GM21526 (cell line): ENCODE data around the gene PMAIP1.
A peak's percentile ranks its signal among the peaks of the same experiment; 100 is the strongest.
"Not testable (repeated sequence)": the region's sequence is repeated elsewhere in the genome, so short reads cannot be mapped to it uniquely, and the experiment has no call there.

Experiments used
- ATAC-seq: cut with Tn5 transposase; IDR thresholded peaks from one replicate; pipeline ENCODE4 v1.9.1; 2021; ENCODE audit warnings: moderate library complexity; ENCODE audit not compliant: unreplicated experiment, low FRiP score

PMAIP1 gene

DNA sequence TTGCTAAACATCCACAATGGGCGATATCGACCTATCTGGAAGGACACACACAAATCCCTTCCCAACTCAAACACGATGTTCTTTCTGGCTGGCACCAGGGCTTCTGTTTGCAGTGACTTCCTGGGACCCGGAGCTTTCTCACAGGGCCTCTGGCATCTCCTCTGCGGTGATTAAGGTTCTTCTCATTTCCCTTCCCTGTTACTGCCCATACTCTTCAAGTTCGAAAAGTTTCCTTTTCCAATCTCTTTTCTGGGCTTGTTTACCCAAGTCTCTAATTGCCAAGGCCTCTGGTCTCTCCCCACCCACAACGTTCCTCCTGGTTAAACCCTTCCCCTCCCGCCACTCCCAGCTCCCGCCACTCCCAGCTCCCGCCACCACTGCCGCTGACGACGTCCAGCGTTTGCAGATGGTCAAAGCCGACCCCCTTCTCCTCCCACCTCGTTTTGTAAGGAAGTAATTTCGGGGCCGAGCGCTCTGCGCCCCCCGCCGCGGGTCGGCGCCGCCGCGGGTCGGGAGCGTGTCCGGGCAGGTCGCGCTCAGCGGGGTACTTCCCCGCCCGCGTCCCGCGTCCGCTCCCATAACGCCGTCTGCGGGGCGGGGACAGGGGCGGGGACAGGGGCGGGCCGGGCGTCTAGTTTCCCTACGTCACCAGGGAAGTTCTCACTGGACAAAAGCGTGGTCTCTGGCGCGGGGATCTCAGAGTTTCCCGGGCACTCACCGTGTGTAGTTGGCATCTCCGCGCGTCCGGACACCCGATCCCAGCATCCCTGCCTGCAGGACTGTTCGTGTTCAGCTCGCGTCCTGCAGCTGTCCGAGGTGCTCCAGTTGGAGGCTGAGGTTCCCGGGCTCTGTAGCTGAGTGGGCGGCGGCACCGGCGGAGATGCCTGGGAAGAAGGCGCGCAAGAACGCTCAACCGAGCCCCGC lies at the start of gene PMAIP1:
Gene PMAIP1, plus strand, starts transcription at position 699 of the 924 bp plus-strand sequence. Its CDS starts 182 bp downstream, at position 881.
- ATAC-seq = peak; percentile 68

DNA sequence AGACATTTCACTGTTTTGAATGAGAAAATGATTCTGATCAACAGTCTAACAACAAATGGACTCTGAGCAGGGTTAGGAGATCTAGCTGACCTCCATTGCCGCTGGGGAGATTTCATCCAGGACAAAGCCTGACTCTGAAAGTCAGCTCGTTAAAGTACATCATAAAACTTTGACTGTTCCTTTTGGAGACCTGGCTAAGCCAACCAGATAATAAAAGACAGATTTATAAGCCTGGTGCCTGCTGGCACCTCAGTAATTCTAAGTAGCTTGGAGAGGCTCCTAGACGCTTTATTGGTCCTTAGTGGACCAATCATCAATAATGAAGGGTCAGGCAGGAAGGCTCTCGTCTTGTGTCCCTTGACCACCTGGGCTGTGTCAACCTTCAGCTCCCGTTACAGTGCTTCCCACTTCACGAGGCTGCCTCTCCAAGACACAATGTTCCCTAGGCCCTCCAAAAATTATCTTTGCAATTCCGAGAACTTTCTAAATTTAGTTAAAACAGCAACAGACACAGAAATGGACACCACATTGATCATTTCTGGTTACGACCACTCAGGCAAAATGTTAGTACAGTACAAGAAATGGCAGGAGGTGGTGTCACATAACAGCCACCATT lies 47.9 kb upstream of the PMAIP1 start:
- ATAC-seq = no peak

DNA sequence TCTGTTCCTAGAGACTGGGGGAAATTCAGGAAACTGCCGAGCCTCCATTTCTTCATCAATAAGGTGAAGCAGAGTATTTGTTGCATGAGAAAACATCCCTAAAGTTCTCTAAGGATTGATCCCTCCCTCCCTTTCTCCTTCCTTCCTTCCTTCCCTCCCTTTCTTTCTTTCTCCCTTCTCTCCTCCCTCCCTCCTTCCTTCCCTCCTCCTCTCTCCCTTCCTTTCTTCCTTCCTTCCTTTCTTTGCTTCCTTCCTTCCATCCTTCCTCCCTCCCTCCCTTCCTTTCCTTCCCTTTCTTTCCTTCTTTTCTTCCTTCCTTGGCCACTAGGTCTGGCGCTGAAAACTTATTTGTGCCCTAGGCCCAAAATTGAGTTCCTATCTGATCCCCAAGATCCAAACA lies 47.2 kb upstream of the PMAIP1 start:
- no peak for ATAC-seq

DNA sequence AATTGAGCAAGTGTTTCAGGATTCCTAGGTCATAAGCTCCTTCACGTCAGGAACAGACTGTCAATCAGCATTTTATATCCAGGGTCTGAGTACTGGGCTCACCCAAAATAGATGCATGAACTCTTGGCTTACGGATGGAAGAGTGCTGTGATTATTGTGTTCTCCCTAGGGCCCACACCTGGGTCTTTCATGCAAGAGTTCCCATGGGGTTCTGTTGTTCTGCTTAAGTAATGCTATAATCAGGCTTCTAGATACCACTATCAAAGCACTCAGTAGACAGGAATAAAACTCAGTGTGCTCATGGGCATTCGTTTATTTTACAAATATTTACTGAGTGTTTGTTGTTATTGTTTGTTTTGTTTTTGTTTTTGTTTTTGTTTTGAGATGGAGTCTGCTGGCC lies 46.4 kb upstream of the PMAIP1 start:
- ATAC-seq = no peak

DNA sequence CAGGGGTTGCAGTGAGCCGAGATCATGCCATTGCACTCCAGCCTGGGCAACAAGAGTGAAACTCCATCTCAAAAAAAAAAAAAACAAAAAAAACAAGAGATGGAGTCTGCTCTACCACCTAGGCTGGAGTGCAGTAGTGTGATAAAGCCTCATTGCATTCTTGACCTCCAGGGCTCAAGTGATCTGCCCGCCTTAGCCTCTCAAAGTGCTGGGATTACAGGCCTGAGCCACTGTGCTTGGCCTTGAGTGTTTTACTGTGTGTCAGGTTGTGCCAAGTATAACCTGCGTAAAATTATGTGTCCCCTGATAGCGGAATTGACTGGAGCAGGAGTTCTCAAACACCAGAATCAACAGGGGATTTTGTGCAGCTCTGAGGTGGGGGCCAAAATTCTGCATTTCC lies 45.8 kb upstream of the PMAIP1 start:
- ATAC-seq = not testable (repeated sequence)

DNA sequence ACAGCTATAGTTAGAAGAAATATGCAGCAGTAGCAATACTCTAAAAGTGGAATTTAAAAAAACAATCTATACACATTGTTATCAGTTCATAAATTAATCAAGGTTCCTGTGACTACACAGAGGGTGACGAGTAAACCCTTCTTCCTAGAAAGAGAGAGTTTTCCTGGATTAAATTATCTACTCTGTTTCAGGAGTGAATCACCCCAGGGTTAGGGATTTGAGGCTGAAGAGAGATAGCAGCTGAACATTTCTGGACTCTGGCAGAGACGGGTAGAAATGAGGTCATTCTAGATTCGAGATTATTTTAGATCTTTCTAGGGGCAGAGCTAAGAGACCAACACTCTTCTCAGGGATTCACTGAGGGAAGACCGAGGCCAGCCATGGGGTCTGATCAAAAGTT lies 38.8 kb upstream of the PMAIP1 start:
- no peak for ATAC-seq

DNA sequence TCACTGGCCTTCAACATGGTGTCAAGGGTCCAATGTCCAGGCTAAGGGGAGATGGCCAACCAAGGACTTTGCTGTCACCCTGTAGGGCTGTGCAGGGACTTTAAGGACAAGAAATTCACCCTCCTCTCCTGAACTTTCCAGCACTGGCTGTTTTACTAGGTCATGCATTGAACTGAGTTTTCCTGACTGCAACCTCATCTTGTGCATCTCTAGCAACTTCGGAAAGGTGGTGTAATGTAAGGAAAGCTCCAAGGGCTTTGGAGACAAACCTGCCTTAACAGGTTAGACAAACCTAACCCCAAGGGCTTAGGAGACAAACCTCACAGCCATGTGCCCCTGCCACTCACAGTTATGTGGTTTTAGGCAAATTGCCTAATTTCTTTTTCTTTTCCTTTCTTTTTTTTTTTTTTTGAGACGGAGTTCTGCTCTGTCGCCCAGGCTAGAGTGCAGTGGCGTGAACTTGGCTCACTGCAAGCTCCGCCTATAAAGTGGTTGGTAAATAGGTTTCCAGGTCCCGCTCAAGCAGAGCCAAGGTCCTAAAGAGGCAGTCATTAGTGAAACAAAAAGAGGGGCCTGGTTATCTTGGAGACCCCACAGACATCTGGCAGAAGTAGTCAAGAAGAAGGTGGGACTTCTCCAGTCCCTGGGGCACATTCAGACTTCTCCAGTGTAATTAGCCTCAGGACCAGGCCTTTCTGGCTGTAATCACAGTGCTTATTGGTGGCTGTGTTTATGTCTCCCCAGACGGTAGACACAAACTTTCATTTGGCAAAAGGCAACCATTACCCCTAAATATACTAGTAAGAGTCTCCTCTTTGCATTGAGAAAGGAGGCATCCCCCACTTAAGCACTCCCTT lies 37.6 kb upstream of the PMAIP1 start:
- peak; percentile 81 for ATAC-seq

DNA sequence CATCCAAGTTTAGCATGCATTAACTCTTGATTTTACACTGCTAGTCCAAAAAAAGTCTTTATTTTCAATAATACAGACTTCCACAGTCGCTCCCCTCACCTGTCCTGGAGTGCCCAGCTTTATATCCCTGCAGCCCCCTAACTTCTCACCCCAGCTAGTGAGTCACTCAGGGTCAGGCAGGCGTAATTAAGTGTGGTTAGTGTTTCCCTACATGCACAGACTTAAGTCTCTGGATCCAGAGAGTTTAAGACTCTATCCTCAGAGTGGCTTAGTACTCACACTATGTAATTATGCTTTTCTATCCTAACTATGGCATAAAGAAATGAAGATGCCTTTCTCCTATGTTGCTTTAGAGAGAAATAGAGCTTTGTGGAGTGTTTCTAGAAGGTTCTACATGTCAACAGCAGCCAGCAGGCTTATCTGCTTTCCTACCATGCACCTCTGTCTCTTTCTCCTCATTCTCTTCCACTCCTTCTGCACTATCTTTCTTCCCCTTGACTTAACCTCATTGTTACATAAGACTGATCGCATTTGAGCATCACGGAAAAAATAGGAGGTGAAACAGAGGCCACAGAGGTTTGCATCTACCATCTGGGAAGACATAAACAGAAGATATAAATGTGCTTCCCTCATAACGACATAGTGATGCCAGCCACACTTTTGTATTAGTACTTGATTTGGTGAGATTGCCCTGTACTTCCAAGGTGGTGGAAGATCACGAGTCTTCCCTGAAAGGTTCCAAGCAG lies 34.4 kb upstream of the PMAIP1 start:
- ATAC-seq = no peak

DNA sequence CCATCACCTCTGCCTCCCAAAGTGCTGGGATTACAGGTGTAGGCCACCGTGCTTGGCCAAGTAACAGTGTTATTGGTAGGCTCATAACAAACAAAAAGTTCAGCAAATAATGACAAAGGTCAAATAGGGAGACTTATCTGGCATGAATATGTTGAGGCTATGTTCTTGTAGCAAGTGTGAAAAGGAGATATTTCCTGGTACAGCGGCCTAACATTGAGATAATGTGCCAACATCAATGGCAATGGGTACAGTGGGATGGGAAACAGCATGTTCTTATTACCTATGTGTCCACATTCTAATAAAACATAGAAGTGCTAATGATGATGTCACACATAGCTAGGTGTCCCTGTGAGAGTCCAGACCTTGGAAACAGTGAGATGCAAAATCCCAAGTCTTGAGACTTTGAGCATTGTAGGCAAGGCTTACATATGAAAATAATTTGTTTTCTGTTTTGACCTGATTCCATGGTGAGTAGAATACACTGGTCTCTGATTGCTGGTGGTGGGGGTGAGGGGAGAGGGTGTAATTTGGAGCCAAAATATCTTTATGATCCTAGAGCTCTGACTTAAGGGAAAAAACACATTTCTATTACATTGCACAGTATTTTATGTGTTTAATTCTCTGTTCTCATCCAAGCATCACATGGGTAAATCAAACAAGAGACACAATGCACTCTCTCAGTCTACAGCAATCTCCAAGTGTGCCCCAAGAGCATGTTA lies 33.1 kb upstream of the PMAIP1 start:
- no peak for ATAC-seq

DNA sequence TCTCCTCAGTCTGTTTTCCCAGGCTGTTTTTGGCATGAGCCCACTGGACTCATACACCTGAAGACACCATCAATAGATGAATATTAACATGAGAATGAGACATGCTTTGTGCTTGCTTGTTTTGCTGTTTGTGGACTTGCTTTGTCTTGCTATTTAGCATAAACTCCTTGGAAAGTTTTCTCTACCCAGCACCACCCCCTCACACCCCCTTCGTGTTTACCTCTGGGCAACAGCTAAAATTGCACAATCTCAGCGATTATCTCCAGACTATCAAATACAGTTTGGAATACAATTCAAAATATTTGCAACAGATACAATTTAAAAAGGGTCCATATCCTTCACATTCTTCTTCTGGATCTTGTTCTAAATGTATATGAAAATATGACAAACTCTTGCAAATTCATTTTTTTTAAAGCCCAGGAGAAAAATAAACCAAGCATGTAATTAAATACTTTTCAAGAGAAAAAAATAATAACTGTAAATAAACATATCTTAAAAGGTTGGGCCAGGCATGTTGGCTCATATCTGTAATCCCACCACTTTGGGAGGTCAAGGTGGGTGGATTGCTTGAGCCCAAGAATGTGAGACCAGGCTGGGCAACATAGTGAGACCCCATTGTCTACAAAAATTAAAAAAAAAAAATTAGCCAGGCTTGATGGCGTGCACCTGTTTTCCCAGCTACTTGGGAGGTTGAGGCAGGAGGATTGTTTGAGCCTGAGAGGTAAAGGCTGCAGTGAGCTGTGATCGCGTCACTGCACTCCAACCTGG lies 32.3 kb upstream of the PMAIP1 start:
- no peak for ATAC-seq

DNA sequence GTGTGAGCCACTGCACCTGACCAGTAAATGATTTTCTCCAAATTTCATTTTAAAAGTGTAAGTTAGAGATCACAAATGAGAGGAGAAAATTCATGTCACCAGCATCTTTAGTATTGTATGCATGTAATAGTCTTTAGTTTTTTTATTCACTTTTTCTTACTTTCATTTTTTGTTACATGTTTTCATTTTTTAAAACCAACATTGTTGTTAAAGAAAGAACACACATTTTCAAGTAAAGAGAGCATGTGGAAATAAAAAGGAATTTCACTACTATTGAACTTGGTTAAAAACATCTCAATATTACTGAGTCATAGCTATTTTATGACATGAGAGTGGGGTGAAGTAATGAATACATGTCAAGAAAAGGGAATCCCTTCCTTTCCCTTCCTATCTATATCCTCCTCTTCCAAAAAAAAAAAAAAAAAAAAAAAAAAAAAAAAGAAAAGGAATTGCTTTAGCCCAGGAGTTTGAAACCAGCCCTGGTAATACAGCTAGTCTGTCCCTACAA lies 29.1 kb upstream of the PMAIP1 start:
- ATAC-seq = no peak

DNA sequence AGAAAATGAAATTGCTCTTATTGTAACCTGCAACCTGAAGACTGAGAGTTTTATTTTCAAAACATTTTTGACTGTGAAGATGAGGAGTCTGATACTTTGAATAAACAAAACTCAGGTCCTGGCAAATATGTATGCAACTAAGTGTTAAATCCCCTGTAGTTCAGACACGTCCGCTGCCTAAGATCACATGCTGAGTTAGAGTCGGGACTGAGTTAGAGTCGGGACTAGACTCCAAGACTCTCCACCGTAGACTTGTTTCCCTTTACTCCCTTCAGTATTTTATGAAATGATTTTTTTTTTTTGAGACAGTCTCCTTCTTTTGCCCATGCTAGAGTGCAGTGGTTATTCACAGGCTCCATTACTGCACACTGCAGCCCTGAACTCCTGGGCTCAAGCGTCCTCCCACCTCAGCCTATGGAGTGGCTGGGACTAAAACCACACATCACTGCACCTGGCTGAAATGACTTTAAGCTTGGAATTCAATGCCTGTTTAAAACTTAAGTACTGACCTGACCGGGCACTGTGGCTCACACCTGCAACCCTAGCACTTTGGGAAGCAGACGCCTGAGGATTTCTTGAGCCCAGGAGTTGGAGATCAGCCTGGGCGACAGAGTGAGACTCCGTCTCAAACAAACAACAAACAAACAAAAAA lies 28.0 kb upstream of the PMAIP1 start:
- ATAC-seq = no peak

DNA sequence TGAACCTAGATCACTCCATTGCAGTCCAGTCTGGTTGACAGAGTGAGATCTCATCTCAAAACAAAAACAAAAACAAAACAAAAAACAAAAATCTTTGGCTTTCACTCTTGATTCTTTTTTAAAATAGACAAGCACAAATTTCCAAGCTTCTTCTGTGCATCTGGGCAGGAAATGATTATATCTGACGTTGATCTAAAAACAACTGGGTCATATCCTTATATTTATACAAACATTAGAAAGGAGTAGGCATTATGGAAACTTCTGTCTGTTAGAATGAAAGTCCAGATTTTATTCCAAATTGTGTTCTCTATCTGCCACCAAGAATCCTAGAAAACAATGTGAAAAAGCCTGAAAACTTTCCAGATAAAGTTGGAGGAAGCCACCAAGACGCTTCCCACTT lies 26.2 kb upstream of the PMAIP1 start:
- no peak for ATAC-seq

DNA sequence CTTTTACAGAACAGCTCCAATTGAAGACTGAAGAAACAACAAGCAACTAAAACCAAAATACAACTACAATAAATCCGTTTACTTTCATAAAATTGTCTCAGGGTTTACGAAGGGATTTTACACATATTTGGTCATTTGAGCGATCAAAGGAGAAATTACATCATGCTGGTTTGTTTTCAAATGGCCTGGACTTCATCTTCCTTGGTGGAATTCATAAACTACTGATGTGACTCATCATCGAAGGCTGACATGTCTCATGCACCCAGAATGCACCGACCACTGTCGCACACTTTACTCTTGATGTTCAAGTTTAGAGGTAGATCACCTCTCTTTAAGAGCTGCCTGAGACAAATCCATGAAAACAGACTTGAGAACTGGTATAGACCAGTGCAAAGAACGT lies 25.6 kb upstream of the PMAIP1 start:
- ATAC-seq = no peak

DNA sequence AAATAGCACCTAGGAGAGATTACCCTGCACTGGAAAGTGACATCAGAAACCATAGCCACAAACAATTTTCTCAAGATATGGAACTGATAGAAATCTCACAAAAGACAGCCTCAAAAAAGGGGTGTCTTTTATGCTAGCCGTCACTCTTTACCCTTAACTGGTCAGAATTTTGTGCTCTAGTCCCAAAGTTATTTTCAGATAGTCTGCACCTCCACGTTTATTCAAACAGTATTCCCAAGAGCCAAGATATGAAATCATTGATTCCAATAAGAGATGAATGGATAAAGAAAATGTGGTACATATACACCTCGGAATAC lies 23.5 kb upstream of the PMAIP1 start:
- ATAC-seq = peak; percentile 79

DNA sequence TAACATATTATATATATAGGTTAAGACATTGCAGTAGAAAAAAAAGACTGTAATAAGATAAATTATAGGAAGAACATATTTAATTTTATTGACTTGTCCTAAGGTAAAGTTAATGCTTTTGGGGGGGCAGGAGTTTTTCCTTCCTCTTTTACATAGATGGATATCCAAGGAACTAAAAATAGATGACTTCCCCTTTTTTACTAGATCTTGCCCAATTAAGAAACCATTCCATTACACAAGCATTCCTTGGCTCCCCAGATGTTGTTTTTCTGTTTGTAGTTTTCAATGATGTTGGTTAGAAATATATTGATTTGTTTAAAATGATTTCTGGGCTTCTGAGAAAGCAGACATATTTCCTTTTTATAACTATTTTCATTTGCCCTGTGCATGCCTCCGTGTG lies 22.4 kb upstream of the PMAIP1 start:
- ATAC-seq = no peak

DNA sequence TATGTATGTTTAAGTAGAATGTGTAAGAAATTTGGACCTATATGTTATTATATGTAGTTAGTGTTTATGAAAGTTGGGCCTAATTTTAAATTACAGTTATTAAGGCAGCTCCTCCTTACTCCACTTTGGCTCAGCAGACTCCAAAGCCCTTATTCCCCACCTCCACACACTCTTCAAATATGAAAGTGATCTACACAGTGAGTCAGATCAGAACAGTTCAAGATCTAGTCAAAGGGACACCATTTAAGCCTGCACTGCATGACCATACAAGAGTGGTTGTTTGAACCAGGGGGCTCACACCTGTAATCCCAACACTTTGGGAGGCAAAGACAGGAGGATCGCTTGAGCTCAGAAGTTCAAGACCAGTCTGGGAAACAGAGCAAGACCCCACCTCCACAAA lies 21.2 kb upstream of the PMAIP1 start:
- peak; percentile 37 for ATAC-seq
